Anterior cingulate cortex (tissue), 58 donors: ENCODE data around the gene TPSB2.
"Not testable (repeated sequence)": the region's sequence is repeated elsewhere in the genome, so short reads cannot be mapped to it uniquely, and the experiment has no call there.

Experiments
- DNase-seq, 58 donors: peaks; one replicate each; lab custom pipeline; 2025; lab: John Stamatoyannopoulos, UW

Gene TPSB2

GRCh38 chr16:1262210-1262845 is 32.3 kb upstream of the TPSB2 start:
- no peak for DNase-seq

GRCh38 chr16:1261131-1261892 is 31.3 kb upstream of the TPSB2 start:
- DNase-seq = no peak

- no peak for DNase-seq
These were observed 30.2 kb upstream of the TPSB2 start for GRCh38 chr16:1260101-1260680.

GRCh38 chr16:1259760-1260068 is 29.7 kb upstream of the TPSB2 start:
- DNase-seq = no peak

- no peak for DNase-seq
These were observed 29.1 kb upstream of the TPSB2 start for GRCh38 chr16:1258906-1259759.

GRCh38 chr16:1258225-1258600 is 28.2 kb upstream of the TPSB2 start:
- no peak for DNase-seq

- DNase-seq = no peak
These were observed 27.7 kb upstream of the TPSB2 start for GRCh38 chr16:1257561-1258224.

GRCh38 chr16:1256874-1257322 is 26.9 kb upstream of the TPSB2 start:
- no peak for DNase-seq

GRCh38 chr16:1256296-1256873 is 26.4 kb upstream of the TPSB2 start:
- DNase-seq = not testable (repeated sequence)

GRCh38 chr16:1255276-1256122 is 25.5 kb upstream of the TPSB2 start, which contains the start of gene TPSD1:
TSS of gene TPSD1 (plus strand) at chr16:1256069. CDS start at chr16:1256281, 212 bp downstream.
- DNase-seq = not testable (repeated sequence)

GRCh38 chr16:1254821-1255220 is 24.8 kb upstream of the TPSB2 start:
- DNase-seq = not testable (repeated sequence)

- not testable (repeated sequence) for DNase-seq
These were observed 23.8 kb upstream of the TPSB2 start for GRCh38 chr16:1253701-1254364.

- not testable (repeated sequence) for DNase-seq
These were observed 19.2 kb upstream of the TPSB2 start for GRCh38 chr16:1249031-1249755.

GRCh38 chr16:1247903-1248537 is 18.0 kb upstream of the TPSB2 start:
- DNase-seq = not testable (repeated sequence)

GRCh38 chr16:1245452-1246020 is 15.6 kb upstream of the TPSB2 start:
- DNase-seq = no peak

GRCh38 chr16:1244881-1245280 is 14.9 kb upstream of the TPSB2 start:
- no peak for DNase-seq
